SH-SY5Y (cell line): ENCODE measurements around the gene RRAD.

Source experiments
- GATA2 ChIP-seq: IDR thresholded peaks from 2 replicates; pipeline ENCODE4 v1.6.1; 2011; ENCODE audit warnings: mild to moderate bottlenecking, low read depth, low read length
- GATA3 ChIP-seq: IDR thresholded peaks from 2 replicates; pipeline ENCODE4 v1.6.1; 2011; ENCODE audit warnings: low read depth, mild to moderate bottlenecking, low read length, moderate library complexity

Gene RRAD

DNA sequence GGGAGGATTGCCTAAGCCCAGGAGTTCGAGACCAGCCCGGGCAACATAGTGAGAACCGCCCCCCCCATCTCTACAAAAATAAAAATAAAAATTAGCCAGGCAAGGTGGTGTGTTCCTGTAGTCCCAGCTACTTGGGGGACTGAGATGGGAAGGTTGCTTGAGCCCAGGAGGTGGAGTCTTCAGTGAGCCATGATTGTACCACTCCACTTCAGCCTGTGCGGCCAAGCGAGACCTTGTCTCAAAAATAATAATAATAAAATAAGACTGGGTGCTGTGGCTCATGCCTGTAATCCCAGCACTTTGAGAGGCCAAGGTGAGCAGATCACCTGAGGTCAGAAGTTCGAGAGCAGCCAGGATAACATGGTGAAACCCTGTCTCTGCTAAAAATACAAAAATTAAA lies 33.5 kb downstream of the RRAD start:
- no peak for TF ChIP-seq GATA3
- no peak for TF ChIP-seq GATA2

DNA sequence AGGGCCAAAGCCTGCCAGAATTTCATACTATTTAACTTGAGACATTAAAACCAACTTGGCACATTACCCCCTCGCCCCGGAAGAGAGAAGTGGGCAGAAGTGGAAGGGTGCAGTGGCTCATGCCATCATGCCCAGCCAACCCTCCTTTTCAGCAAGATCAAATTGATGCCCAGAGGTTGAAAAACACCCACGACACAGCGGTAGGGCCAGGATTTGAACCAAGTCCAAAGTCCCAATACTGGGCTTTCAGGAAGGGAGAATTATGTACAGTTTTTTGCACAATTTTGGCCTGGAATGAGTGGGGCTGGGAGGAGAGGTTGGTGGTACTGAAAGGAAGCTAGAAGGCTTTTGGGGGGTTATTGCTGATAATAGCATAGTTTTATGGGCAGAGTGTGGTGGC lies 34.0 kb downstream of the RRAD start:
- TF ChIP-seq GATA2 (no peak), GATA3 (no peak)

DNA sequence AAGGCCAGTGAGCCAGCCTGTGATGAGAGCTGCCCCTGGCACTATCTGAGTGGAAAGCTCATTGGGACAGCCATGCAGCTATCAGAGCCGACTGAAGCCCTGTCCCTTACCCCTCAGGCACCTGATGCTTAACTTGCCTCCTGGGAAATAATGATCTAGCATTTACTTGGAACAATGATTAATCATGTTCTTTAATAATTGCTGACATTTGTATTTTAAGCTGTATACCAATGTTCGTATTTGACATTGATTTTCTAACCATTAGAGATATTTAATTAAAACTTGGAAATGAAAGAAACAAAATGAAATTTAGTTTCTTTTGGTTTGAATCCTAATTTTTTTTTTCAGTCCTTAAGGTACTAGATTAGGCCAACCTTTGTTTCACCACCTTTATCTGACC lies 34.5 kb downstream of the RRAD start:
- TF ChIP-seq GATA3 (no peak), GATA2 (no peak)

DNA sequence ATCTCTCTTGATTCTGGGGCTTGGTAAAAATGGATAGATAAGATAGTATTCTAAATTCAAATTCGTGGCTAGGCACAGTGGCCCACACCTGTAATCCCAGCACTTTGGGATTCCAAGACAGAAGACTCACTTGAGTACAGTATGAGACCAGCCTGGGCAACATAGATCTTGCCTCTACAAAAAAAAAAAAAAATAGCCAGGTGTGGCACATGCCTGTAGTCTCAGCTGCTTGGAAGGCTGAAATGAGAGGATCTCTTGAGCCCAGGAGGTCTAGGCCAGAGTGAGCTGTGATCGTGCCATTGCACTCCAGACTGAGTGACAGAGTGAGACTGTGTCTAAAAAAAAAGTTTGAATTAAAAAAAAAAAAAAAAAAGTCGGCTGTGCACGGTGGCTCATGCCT lies 35.7 kb downstream of the RRAD start:
- TF ChIP-seq GATA2 = no peak
- TF ChIP-seq GATA3 = no peak

DNA sequence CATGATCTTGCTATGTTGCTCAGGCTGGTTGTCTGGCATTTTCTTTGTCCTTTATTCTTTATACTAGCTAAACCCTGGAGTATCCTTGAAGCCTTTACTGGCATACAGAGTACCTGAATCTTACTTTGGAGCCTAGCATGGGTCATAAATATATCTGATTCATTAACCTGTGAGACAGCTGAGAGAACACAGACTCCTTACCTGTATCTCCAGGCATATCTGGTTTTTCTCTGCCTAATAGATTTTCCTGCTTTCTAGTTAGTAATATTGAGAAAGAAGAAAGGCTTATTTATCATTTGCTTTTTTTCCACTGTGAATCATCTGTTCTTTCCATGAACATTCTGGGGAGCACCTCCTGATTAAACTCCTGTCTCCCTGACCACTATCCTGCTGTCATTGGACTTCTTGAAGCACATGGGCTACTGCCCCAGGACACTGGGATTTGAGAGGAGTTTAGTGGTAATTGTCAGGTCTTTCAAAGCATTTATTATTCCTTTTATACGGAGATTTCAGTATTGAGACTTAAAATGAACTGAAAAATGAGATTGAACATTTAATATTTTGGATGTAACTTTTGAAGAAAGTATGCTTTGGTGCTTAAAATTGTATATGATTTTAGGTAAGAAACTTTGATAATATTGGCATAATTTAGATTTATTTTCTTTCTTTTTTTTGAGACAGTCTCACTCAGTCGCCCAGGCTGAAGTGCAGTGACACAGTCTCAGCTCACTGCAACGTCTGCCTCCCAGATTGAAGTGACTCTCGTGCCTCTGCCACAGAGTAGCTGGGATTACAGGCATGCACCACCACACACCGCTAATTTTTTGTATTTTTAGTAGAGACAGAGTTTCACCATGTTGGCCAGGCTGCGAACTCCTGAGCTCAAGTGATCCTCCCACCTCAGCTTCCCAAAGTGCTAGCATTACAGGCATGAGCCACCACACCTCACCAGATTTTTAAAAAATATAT lies 36.4 kb downstream of the RRAD start:
- no peak for TF ChIP-seq GATA3
- TF ChIP-seq GATA2 = no peak

DNA sequence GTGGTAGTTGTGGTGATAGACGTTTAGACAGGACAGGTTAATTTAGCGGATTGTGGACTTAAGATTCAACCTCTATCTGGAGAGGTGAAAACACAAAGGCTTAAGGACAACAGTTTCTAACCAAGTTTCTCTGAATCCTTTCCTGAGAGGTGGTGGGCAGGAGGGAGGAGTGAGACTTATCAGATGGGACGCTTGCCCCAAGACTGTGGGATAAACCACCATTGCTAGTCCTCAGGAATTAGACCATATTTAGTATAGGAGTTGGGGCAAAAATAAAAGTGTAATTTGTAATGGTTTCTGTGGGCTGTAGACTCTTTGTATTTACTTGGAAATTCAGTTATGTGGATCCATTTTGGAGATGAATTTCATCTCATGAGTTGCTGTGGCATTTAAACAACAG lies 38.4 kb downstream of the RRAD start:
- TF ChIP-seq GATA2 (no peak), GATA3 (no peak)

DNA sequence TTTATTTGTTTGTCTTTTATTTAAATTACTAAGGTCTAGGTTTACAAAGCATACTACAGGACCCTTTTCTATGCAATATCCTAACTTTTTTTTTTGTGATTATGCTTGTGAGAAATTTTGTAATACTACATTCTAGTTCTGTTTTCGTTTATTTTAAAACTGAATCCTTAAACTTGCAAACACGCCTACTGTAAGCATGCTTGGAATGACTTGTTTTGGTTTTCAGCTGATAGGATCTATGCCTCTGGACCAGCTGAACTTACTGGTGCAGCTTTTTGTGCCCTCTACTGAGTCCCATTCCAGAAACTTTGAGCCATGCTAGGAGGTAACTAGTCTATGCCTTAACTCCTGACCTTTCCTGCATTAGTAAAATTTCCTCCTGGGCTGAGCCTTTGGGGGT lies 39.0 kb downstream of the RRAD start:
- TF ChIP-seq GATA3 (no peak), GATA2 (no peak)

DNA sequence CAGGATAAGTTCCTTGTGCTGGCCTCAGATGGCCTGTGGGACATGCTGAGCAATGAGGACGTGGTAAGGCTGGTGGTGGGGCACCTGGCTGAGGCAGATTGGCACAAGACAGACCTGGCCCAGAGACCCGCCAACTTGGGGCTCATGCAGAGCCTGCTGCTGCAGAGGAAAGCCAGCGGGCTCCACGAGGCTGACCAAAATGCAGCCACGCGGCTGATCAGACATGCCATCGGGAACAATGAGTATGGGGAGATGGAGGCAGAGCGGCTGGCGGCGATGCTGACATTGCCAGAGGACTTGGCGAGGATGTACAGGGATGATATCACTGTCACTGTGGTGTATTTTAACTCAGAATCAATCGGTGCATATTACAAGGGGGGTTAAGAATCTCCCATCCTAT lies 39.8 kb downstream of the RRAD start:
- no peak for TF ChIP-seq GATA3

DNA sequence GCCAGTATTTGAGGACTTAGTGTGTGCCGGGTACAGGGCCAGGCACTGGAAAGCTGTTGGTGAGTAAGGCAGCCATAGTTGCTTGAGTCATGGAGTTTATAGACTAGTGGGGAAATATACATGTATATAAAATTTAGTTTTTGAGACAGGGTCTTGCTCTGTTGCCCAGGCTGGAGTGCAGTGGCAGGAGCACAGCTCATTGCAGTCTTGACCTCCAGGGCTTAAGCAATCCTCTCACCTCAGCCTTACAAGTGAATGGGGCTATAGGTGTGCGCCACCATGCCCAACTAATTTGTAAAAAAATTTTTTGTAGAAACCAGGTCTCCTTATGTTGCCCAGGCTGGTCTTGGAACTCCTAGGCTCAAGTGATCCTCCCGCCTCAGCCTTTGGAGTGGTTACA lies 42.6 kb downstream of the RRAD start:
- TF ChIP-seq GATA2 (no peak), GATA3 (no peak)

DNA sequence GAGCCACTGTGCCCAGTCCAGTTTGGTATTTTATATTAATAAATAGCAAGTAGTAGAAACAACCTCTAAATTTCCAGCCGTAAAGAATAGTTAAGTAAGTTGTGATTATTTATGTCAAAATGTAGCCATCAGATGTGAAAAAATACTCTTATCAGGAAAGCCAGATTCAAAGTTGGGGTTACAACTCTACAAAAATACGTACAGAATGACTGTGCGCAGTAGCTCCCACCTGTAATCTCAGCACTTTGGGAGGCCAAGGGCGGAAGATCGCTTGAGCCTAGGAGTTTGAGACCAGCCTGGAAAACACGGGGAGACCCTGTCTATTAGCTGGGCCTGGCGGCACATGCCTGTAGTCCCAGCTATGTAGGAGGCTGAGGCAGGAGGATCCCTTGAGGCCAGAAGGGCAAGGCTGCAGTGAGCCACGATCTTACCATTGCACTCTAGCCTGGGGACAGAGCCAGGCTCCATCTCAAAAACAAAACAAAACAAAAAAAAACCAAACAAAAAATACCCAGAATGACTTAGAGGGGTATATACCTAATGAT lies 43.3 kb downstream of the RRAD start:
- TF ChIP-seq GATA2 = no peak

DNA sequence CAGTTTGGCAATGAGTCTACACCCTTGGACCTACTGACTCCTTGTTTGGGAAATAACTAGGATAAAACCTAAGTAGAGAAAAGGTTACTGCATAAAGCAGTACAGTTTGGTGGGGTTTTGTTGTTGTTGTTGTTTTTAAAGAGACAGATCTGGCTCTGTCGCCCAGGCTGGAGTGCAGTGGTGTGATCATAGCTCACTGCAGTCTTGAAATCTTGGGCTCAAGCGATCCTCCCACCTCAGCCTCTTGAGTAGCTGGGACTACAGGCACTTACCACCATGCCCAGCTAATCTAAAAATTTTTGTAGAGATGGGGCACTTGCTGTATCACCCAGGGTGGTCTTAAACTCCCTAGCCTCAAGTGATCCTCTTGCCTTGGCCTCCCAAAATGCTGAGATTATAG lies 43.8 kb downstream of the RRAD start:
- TF ChIP-seq GATA3 (no peak), GATA2 (no peak)

DNA sequence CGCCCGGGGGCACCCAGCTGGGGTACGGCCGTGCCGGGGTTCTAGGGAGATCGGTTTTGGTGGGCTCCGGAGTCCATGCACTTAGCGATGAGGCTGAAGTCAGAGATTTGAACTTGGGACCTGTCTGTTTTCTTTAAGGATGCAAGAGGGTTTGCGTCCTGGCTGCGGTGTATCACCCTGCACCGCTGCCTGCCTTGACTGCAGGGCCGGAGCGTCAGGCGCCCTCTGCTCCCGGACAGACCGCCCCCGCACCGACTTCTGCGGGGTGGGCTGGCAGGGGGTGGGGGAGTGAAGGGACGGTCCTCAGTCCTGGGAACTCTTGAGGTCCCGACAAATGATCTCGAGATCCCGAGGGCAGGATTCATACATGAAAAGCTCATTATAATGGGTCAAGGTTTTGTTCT lies 44.3 kb downstream of the RRAD start:
- TF ChIP-seq GATA3 = no peak
- TF ChIP-seq GATA2 = no peak

DNA sequence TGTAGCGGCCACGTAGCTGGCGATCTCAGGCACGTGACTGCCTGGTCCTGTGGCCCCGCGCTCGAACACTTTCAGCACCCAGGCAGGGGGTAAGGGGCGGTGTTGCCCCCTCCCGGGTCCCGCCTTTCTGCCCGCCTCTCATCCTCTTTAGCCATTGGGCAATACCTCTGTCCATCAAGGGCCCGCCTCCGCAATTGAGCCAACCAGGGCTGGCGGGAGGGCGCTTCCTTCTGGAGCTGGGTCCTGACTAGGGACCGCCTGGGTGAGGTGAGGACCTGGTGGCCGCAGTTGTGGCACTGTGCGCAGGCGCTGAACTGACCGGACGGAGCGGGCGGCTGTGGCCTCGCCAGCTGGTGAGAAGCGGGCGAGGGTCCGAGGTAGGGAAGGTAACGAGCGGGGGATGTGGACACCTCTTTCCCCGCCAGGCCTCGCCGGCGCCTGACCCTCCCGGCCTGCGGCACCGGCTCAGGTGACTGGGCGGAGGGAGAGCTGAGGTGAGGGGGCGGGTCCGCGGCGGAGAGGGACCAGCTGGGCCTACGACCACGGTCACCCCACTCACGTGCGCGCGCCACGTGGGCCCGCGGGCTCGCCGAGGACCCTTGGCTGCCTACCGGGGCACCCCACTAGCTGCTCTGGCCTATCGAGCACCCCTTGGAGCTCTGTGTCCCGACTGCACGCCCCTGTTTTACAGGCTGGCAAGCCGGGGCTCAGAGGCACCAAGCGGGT lies 44.9 kb downstream of the RRAD start, which contains the start of gene PDP2:
PDP2 (plus strand) TSS at position 228 of the 726 bp plus-strand sequence. CDS start 3,770 bp downstream, outside the sequence.
- no peak for TF ChIP-seq GATA2
- no peak for TF ChIP-seq GATA3

DNA sequence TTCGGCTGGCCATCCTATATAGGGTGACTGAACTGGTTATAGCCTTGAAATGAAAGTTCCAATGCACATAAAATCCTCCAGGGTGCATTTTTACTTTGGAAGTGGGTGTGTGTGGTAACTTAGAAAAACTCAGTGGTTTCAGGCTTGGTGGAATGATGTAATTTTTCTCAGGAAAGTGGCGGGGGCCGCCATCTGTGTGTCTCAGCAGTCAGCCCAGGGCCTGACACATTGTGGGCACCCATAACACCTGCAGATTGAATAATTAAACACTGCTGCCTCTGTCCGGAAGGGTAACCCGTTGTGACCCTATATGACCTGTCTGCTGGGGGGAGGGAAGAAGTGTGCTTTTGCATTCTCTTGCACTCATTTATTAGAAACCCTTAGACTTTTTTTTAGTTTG lies 47.3 kb downstream of the RRAD start:
- TF ChIP-seq GATA2 = no peak
- TF ChIP-seq GATA3 = no peak

DNA sequence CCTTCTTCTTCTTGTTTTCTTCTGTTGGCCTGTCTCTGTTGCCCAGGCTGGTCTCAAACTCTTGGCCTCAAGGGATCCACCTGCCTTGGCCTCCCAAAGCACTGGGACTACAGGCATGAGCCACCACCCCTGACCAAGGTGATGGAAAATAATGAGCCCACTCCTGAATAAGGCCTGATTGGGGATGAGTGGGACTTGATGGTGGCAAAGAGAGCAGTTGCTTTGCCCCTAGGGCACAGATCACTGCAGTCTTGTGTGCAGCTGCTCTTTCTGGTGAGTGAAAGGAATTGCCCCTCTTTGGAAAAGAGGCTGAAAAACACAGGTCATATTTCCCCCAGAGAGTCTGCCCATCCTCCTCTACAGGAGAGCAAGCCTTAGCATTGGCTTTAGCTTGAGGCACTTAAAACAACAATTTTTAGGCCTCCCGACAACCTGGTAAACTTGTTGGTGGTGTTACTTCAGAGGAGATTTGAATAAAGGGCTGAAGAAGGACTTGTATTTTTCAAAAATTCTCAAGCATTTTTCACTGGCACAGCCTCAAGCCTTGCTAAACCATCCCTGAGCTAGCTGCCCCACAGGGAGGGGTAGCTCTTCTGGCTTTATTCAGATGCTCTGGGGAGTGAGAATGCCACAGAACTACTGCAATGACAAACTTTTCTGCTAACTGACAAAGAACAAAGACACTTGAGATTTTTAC lies 51.1 kb downstream of the RRAD start:
- TF ChIP-seq GATA2 (no peak), GATA3 (no peak)

DNA sequence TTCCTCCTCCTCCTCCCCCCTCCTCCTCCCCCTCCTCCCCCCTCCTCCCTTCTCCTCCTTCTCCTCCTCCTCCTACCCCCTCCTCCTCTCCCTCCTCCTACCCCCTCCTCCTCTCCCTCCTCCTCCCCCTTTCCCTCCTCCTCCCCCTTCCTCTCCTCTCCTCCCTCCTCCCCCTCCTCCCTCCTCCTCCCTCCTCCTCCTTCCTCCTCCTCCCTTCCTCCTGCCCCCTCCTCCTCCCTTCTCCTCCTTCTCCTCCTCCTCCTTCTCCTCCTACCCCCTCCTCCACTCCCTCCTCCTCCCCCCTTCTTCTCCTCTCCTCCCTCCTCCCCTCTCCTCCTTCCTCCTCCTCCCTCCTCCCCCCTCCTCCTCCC lies 51.7 kb downstream of the RRAD start:
- TF ChIP-seq GATA2 = no peak
